ENCODE results near the gene FMO5. TPM values are rescaled to one million over a fixed set of nuclear protein-coding genes. Genes with fewer than 3 reads are reported as not detected.

FMO5 gene
- under 1 TPM; 0.48 to 0.72 TPM for total RNA-seq

- ChIA-PET CTCF (interaction anchor here (1.1 to 2.6 kb wide), 4 partner anchors 11 to 68 kb away, joined by 3 to 6 read pairs (median 6); partner anchors contain the start of gene CHD1L), POLR2A (no interaction called here)
These were observed at the start of gene FMO5 for GRCh38 chr1:147225193-147225730. Gene FMO5, minus strand, starts transcription at chr1:147225339. Its CDS starts 310 bp downstream, at chr1:147225029.

GRCh38 chr1:147273409-147274336 is 48.5 kb upstream of the FMO5 start:
- no peaks in the 10 kb centered on the region for H3K27me3 Mint-ChIP-seq
- ChIA-PET POLR2A (no interaction called here), CTCF (interaction anchor here (0.7 to 2.3 kb wide), 7 partner anchors 13 to 793 kb away, joined by 3 to 9 read pairs (median 3); partner anchors contain the start of gene CHD1L)
- peaks cover 57% of the 10 kb centered on the region for H3K36me3 Mint-ChIP-seq (ENCODE audit: low read depth)
- no peaks in the 10 kb centered on the region for H3K9me3 Mint-ChIP-seq
- no peak overlapping the region for H3K27ac Mint-ChIP-seq
- H3K4me1 Mint-ChIP-seq, result peaks cover 6% of the 10 kb centered on the region
- no peak overlapping the region for H3K4me3 Mint-ChIP-seq
- peak; percentile 61 for DNase-seq

More at GRCh38 chr1:147225193-147225730, at the start of gene FMO5:
- Mint-ChIP-seq H3K4me1 (peaks cover 12% of the 10 kb centered on the region), H3K4me3 (peak within 1 kb of the TSS; percentile 83), H3K27me3 (peaks cover 5% of the 10 kb centered on the region), H3K9me3 (peaks cover 2% of the 10 kb centered on the region), H3K36me3 (ENCODE audit: low read depth) (no peaks in the 10 kb centered on the region), H3K27ac (peak within 1 kb of the TSS; percentile 75)
- DNase-seq, result peak; percentile 61

GRCh38 chr1:147272042-147272441 is 46.9 kb upstream of the FMO5 start:
- ChIA-PET POLR2A (no interaction called here), CTCF (interaction anchor here (0.6 to 2.3 kb wide), 2 partner anchors 30 to 445 kb away, joined by 3 to 5 read pairs; partner anchors contain the start of gene CHD1L)
- Mint-ChIP-seq H3K4me3 (no peak overlapping the region), H3K27ac (no peak overlapping the region), H3K4me1 (peaks cover 6% of the 10 kb centered on the region), H3K9me3 (no peaks in the 10 kb centered on the region), H3K27me3 (no peaks in the 10 kb centered on the region), H3K36me3 (ENCODE audit: low read depth) (peaks cover 57% of the 10 kb centered on the region)
- DNase-seq, result no peak

- DNase-seq, result no peak
- Mint-ChIP-seq H3K9me3 (no peaks in the 10 kb centered on the region), H3K27ac (no peak overlapping the region), H3K4me1 (peaks cover 6% of the 10 kb centered on the region), H3K4me3 (no peak overlapping the region), H3K36me3 (ENCODE audit: low read depth) (peaks cover 53% of the 10 kb centered on the region), H3K27me3 (no peaks in the 10 kb centered on the region)
- CTCF ChIA-PET, result no interaction called here
- POLR2A ChIA-PET, result no interaction called here
These were observed 45.6 kb upstream of the FMO5 start for GRCh38 chr1:147270721-147271120.

- Mint-ChIP-seq H3K4me1 (no peaks in the 10 kb centered on the region), H3K4me3 (no peak overlapping the region), H3K9me3 (no peaks in the 10 kb centered on the region), H3K36me3 (ENCODE audit: low read depth) (peaks cover 43% of the 10 kb centered on the region), H3K27ac (no peak overlapping the region), H3K27me3 (no peaks in the 10 kb centered on the region)
- no peak for DNase-seq
- POLR2A ChIA-PET, result no interaction called here
- CTCF ChIA-PET, result no interaction called here
These were observed 42.6 kb upstream of the FMO5 start for GRCh38 chr1:147267711-147268110.

GRCh38 chr1:147266381-147266780 is 41.2 kb upstream of the FMO5 start:
- ChIA-PET POLR2A (no interaction called here), CTCF (no interaction called here)
- Mint-ChIP-seq H3K9me3 (no peaks in the 10 kb centered on the region), H3K27ac (no peak overlapping the region), H3K4me1 (no peaks in the 10 kb centered on the region), H3K27me3 (no peaks in the 10 kb centered on the region), H3K4me3 (no peak overlapping the region), H3K36me3 (ENCODE audit: low read depth) (peaks cover 42% of the 10 kb centered on the region)
- DNase-seq, result no peak

GRCh38 chr1:147264158-147264768 is 39.1 kb upstream of the FMO5 start:
- CTCF ChIA-PET, result no interaction called here
- POLR2A ChIA-PET, result no interaction called here
- DNase-seq, result no peak
- Mint-ChIP-seq H3K4me1 (no peaks in the 10 kb centered on the region), H3K27ac (no peak overlapping the region), H3K9me3 (no peaks in the 10 kb centered on the region), H3K27me3 (no peaks in the 10 kb centered on the region), H3K4me3 (no peak overlapping the region), H3K36me3 (ENCODE audit: low read depth) (peaks cover 40% of the 10 kb centered on the region)

- Mint-ChIP-seq H3K27me3 (no peaks in the 10 kb centered on the region), H3K36me3 (ENCODE audit: low read depth) (peaks cover 22% of the 10 kb centered on the region), H3K9me3 (no peaks in the 10 kb centered on the region), H3K27ac (no peak overlapping the region), H3K4me3 (no peak overlapping the region), H3K4me1 (no peaks in the 10 kb centered on the region)
- DNase-seq, result no peak
- CTCF ChIA-PET, result interaction anchor here (2.1 kb wide), 1 partner anchor 18 kb away, joined by 6 read pairs; the partner anchor contains the start of gene CHD1L
- POLR2A ChIA-PET, result no interaction called here
These were observed 35.8 kb upstream of the FMO5 start for GRCh38 chr1:147260956-147261355.

GRCh38 chr1:147252540-147252939 is 27.4 kb upstream of the FMO5 start:
- DNase-seq, result no peak
- Mint-ChIP-seq H3K27me3 (no peaks in the 10 kb centered on the region), H3K9me3 (no peaks in the 10 kb centered on the region), H3K36me3 (ENCODE audit: low read depth) (peaks cover 26% of the 10 kb centered on the region), H3K27ac (no peak overlapping the region), H3K4me3 (no peak overlapping the region), H3K4me1 (peaks cover 18% of the 10 kb centered on the region)
- ChIA-PET POLR2A (no interaction called here), CTCF (interaction anchor here (0.9 to 3.3 kb wide), 2 partner anchors 10 to 22 kb away, joined by 3 to 24 read pairs; partner anchors contain the start of gene CHD1L)

- H3K9me3 Mint-ChIP-seq, result no peaks in the 10 kb centered on the region
- H3K4me3 Mint-ChIP-seq, result no peak overlapping the region
- no peak for DNase-seq
- H3K27me3 Mint-ChIP-seq, result no peaks in the 10 kb centered on the region
- peaks cover 53% of the 10 kb centered on the region for H3K4me1 Mint-ChIP-seq
- POLR2A ChIA-PET, result no interaction called here
- CTCF ChIA-PET, result no interaction called here
- no peak overlapping the region for H3K27ac Mint-ChIP-seq
- peaks cover 21% of the 10 kb centered on the region for H3K36me3 Mint-ChIP-seq (ENCODE audit: low read depth)
These were observed 22.6 kb upstream of the FMO5 start for GRCh38 chr1:147247656-147248238.

GRCh38 chr1:147246910-147247655 is 21.9 kb upstream of the FMO5 start:
- no peak overlapping the region for H3K4me3 Mint-ChIP-seq
- H3K27me3 Mint-ChIP-seq, result no peaks in the 10 kb centered on the region
- DNase-seq, result no peak
- H3K36me3 Mint-ChIP-seq (ENCODE audit: low read depth), result peaks cover 19% of the 10 kb centered on the region
- H3K4me1 Mint-ChIP-seq, result peaks cover 55% of the 10 kb centered on the region
- H3K9me3 Mint-ChIP-seq, result no peaks in the 10 kb centered on the region
- no peak overlapping the region for H3K27ac Mint-ChIP-seq
- ChIA-PET POLR2A (no interaction called here), CTCF (interaction anchor here (0.5 kb wide), 1 partner anchor 649 kb away, joined by 3 read pairs; no protein-coding TSS in a partner anchor)

- Mint-ChIP-seq H3K4me1 (peaks cover 61% of the 10 kb centered on the region), H3K36me3 (ENCODE audit: low read depth) (peaks cover 15% of the 10 kb centered on the region), H3K9me3 (no peaks in the 10 kb centered on the region), H3K4me3 (no peak overlapping the region), H3K27me3 (no peaks in the 10 kb centered on the region), H3K27ac (no peak overlapping the region)
- ChIA-PET POLR2A (no interaction called here), CTCF (interaction anchor here (0.6 kb wide), 1 partner anchor 156 kb away, joined by 4 read pairs; no protein-coding TSS in a partner anchor)
- DNase-seq, result no peak
These were observed 21.0 kb upstream of the FMO5 start for GRCh38 chr1:147246044-147246690.
